Fibroblast of skin of back (primary cell): ENCODE results near the gene DNAH1.

Experiments
- DNase-seq: peaks from one replicate; pipeline ENCODE4 v3.0.0-alpha.2; 2013

DNAH1 gene

GRCh38 chr3:52311576-52312119, 4.5 kb upstream of the DNAH1 start:
- DNase-seq: no peak

DNA sequence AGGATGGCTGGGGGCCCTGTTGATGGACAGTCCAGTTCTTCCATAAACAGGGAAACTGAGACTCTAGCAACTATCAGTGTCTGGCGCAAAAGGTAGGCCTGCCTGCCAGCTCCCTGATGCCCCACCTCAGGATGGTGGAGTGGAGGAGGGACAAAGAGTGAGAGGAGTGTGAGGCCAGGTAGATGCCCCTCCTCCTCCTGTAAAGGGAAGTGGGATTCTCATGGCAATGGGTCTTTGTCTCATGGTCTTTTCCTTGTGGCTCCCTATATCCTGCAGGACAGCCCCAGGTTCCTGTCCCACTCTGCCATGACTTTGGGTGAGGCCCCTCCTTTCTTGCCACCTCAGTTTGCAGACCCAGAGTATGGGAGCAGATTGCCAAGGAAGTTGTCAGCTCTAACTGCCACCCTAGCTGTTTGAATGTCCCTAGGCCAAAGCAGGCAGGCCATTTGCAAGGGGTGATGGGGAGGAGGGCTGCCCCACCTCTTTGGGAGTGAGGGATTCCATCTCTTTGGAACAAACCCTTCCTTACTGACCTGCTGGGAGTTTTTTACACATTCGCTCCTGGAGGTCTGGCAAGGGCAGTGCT, 2.8 kb upstream of the DNAH1 start:
- DNase-seq: no peak

- peak; percentile 20 for DNase-seq
Observed at GRCh38 chr3:52313774-52314188, 2.3 kb upstream of the DNAH1 start.

- no peak for DNase-seq
Observed at GRCh38 chr3:52314489-52314888, 1.6 kb upstream of the DNAH1 start.

DNA sequence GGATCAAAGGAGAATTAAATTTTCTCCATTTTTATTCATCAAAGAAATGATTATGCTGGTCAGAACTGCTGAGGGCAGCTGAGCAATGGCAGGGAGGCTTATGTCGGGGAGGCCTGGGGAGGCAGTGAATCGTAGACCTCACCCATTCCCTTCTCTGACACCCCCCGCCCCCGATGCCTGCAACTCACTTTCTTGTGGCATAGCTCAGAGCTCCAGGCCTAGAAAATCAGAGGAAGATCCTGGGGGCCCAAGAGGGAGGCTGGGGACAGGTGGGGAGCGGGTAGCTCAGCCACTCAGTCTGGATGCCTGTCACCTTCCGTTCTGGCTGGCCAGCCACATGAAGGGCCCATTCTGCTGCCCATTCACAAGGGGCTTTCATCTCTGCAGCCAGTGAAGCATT, 1.1 kb upstream of the DNAH1 start:
- no peak for DNase-seq

DNA sequence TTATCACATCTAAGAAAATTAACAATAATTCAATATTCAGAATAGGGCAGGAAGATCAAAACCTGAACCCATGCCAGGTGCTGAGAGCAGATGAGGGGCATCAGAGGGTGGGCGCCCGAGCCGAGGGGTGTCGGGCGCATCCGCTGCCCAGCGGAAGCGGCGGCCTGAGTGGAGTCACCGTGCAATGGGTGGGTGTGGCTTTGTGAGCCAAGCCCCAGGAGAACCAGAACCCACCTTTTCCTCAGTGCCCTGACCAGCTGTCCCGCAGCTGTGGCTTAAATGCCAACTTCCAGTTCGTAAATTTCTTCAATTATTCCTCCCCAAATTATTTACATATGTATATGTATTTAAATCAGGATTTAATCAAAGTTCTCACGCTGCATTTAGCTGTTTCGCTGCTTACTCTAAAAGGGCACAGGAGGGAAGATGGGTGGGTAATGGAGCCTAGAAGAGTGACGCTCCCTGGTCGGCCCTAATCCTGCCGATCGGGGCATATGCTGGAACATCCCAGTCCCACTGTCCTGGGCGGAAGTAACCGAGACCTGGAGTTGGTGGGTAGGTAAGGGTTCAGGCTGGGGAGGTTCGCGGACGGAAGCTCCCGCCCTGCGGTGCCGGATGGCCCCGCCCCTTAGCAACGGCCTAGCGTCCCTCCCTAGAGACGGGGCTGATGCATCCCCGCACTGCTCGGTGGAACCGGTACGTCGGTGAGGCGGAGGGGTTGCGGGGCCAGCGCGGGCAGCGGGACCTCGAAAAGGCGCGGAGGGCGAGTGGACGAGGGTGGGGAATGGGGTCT, 1.3 kb downstream of the DNAH1 start:
- peak; percentile 53 for DNase-seq

GRCh38 chr3:52318186-52318816, 2.2 kb downstream of the DNAH1 start:
- DNase-seq: no peak

GRCh38 chr3:52319921-52320595, 3.9 kb downstream of the DNAH1 start:
- DNase-seq: no peak

GRCh38 chr3:52321481-52321880, 5.4 kb downstream of the DNAH1 start:
- DNase-seq: no peak

GRCh38 chr3:52322466-52322865, 6.3 kb downstream of the DNAH1 start:
- DNase-seq: no peak

DNA sequence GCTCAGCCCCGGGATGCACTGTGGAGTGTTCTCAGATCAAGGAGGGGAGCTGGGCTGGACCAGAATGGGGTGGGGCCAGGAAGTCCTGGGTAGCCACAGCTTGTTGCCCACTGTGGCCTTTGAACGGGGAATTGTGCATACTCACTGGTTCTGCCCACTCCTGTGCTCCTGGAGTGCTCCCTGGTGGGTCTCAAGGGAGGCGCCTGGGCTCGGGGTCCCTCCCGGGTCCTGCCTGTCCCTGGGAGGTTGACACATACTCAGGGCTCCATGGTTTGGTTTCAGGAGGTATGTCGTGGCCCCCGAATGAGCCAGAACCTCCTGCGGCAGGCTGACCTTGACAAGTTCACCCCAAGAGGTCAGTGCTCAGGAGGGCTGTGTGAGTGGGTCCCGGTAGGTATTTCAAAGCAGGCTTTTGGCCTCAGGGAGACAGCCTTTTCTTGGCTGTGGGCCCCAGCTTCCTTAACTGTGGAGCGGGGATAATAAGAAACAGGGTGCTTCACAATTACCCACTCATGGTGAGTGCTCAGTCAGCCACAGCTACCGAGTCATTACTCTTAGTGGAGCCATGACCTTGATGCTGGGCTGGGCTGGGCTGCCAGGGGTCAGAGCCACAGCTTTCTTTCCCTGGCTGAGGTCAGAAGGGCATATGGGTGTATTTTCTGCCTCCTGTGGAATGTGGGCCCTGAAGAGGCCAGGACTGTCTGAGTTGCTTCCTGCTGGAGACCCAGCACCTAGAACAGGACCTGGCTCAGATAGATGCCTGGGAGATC, 7.6 kb downstream of the DNAH1 start:
- no peak for DNase-seq

- no peak for DNase-seq
Observed at GRCh38 chr3:52324676-52325075, 8.6 kb downstream of the DNAH1 start.

GRCh38 chr3:52325686-52326085, 9.6 kb downstream of the DNAH1 start:
- no peak for DNase-seq

GRCh38 chr3:52326976-52327375, 10.9 kb downstream of the DNAH1 start:
- DNase-seq: no peak

DNA sequence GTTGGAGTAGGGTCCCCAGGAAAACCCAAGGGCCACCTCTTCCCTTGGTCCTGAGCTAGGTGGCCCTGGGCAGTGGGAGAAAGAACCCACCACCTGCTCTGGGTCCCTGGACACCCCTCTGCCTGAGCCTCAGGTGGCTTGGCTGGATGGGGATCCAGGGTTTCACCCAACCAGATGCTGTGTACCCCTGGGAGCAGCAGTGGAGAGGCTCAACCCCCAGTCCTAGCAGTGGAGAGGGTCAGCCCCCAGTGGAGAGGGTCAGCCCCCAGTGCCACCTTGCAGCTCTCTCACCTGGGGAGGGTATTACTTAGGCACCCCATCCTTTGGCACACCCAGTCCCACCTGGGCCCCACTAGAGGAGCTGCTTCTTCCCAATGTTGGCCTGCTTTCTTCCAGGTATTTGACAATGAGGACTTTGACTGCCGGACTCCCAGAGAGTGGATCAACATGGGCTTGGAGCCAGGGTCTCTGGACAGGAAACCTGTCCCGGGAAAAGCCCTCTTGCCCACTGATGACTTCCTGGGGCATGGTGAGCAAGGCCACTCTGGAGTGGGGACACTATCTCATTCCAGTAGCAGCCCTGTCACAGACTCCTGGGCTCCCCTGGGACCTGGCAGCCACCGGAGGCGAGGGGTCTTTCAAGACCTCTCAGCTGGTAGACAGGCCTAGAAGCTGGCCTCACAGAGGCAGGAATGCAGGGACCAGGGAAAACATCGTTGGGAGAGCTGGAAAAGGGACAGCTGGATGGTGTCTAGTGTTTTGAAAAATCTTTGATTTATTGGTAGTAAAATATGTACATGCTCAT, 11.6 kb downstream of the DNAH1 start:
- no peak for DNase-seq

DNA sequence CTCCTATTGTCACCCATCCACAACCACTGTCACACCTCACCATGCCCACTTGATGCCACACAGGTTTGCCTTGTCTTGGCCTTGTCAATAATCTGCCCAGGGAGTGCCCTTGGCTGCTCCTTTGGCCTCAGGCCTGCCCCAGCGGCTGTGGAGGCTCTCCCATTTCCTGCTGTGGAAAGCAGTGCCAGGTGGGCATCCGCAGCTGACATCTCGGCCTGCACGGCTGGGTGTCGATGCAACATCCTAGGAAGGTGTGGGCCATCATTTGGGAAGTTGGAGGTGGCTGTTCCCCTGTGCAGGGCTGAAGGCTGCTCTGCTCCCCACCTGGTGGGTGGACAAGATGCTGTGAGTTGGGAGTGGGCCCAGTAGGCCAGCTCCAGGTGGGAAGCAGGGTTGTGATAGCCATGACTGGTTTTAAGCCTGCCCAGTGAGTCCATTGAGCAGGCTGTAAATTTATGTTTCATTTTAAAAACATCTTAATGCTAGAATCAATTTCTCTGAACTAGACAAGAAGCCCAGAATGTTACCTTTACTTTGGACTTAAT, 12.5 kb downstream of the DNAH1 start:
- no peak for DNase-seq

DNA sequence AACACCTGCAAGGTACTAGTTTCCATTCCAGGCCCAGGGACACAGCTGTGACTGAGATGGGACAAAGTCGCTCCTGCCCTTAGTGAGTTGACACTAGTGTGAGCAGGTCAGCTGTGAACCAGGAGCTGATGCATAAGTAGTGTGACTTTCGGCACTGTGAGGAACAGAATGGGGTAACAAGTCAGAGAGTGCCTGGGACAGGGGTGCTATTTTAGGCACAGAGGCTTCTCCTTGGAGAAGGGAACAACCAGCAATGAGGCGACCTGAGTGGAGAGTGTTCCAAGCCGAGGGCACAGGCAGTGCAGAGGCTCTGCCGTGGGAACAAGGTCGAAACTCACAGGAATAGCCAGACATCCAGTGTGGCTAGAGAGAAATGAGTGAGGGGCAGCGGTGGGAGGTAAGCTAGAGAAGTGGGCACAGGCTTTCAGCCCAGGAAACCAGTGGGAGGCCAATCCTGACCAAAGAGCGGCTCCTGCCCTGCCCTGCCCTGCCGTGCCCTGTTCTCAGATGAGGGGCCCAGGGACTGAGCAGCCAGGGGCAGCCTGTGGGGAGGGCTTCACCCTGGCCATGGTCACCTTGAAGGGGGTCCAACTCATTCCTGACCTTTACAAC, 14.2 kb downstream of the DNAH1 start:
- DNase-seq: no peak

DNA sequence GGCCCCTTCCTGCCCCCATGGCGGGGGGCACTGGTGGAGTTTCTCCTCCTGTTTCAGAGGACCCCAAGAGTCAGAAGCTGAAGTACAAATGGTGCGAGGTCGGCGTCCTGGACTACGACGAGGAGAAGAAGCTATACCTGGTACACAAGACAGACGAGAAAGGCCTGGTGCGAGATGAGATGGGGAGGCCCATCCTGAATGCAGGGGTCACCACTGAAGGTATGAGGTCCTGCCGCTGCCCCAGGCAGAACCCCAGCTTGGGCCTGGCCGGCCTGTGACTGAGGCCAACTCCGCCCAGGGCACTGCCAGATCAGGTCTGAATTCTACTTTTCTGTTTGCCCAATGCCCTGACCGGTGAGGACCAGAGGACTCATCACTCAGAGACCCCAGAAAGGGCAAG, 15.0 kb downstream of the DNAH1 start:
- no peak for DNase-seq

GRCh38 chr3:52331906-52332305, 15.8 kb downstream of the DNAH1 start:
- no peak for DNase-seq

DNA sequence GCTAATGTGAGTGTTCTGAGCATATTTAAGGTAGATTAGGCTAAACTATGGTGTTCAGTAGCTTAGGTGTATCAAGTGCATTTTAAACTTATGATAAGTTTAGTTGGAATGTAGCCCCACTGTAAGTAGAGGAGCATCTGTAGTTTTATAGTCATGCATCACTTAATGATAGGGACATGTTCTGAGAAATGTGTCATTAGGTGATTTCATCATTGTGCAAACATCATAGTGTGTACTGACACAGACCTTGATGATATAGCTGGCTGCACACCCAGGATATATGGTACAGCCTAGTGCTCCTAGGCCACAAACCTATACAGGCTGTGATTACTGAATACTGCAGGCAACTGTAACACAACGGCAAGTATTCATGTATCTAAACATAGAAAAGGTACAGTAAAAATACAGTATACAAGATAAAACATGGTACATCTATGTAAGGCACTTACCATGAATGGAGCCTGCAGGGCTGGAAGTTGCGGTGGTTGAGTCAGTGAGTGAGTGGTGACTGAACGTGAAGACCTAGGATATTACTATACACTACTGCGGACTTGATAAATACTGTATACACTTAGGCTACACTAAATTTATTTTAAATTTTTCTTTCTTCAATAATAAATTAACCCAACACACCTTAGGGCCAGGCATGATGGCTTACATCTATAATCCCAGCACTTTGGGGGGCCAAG, 17.9 kb downstream of the DNAH1 start:
- no peak for DNase-seq
